Ovary (tissue), 3 donors: ENCODE measurements around the gene RAB7A.
"Not testable (repeated sequence)": the region's sequence is repeated elsewhere in the genome, so short reads cannot be mapped to it uniquely, and the experiment has no call there.

Source experiments
- EP300 ChIP-seq: sonication (generic); formaldehyde crosslinking; IDR thresholded peaks from one replicate; pipeline ENCODE4 v1.6.1; 2017; ENCODE audit warnings: antibody characterized with exemption
- POLR2A ChIP-seq: fragments of 450-650 bp; IDR thresholded peaks from one replicate; pipeline ENCODE4 v1.6.1; 2017; ENCODE audit warnings: antibody characterized with exemption, mild to moderate bottlenecking, moderate library complexity
- TF ChIP-seq, protein P1 (sequence below), 3 donors: fragments of 450-650 bp in 2 of 3; fragments of 200-600 bp in 1 of 3; IDR thresholded peaks; one replicate each; pipeline versions ENCODE4 v1.5.1 to v1.8.0; 2016 to 2022; ENCODE audit warnings: antibody characterized with exemption in 3 of 3, mild to moderate bottlenecking in 1 of 3
- donor health status: DM: no; HTN: no; CAD: no.

DNA sequence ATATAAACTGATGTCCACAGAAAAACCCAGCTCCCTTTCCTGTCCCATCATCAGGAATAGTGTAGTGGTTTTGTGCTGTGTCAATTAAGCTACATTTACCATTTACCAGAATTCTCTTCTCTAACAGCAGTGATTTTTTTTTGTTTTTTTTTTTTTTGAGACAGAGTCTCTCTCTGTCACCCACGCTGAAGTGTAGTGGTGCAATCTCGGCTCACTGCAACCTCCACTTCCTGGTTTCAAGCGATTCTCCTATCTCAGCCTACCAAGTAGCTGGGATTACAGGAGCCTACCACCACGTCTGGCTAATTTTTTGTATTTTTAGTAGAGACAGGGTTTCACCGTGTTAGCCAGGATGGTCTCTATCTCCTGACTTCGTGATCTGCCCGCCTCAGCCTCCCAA, 7.1 kb upstream of the RAB7A start:
- TF ChIP-seq, protein P1, sequence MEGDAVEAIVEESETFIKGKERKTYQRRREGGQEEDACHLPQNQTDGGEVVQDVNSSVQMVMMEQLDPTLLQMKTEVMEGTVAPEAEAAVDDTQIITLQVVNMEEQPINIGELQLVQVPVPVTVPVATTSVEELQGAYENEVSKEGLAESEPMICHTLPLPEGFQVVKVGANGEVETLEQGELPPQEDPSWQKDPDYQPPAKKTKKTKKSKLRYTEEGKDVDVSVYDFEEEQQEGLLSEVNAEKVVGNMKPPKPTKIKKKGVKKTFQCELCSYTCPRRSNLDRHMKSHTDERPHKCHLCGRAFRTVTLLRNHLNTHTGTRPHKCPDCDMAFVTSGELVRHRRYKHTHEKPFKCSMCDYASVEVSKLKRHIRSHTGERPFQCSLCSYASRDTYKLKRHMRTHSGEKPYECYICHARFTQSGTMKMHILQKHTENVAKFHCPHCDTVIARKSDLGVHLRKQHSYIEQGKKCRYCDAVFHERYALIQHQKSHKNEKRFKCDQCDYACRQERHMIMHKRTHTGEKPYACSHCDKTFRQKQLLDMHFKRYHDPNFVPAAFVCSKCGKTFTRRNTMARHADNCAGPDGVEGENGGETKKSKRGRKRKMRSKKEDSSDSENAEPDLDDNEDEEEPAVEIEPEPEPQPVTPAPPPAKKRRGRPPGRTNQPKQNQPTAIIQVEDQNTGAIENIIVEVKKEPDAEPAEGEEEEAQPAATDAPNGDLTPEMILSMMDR (IDR thresholded peaks at IDR 0.05), result not testable (repeated sequence)
- TF ChIP-seq EP300, POLR2A: not testable (repeated sequence)
